ENCODE data around the gene HOXC12. TPM values are rescaled to one million over a fixed set of nuclear protein-coding genes. Genes with fewer than 3 reads are reported as not detected.

Gene HOXC12
- polyA plus RNA-seq, 3 donors from 2014 or later, result not detected

- H3K4me1 Mint-ChIP-seq, result peaks cover 34 to 38% of the 10 kb centered on the region in 2 donors
- peaks cover 0 to 4% (median 0%) of the 10 kb centered on the region in 3 donors for H3K36me3 Mint-ChIP-seq
- peak overlapping the region in 1 of 6 donors; percentile 42 for H3K27ac Mint-ChIP-seq
- peaks cover 70 to 80% (median 74%) of the 10 kb centered on the region in 3 donors for H3K27me3 Mint-ChIP-seq (ENCODE audit: low read depth in 3 of 3)
- H3K4me3 Mint-ChIP-seq, result peak overlapping the region; percentile 53 to 71 (median 60)
- DNase-seq, result no peak
- H3K9me3 Mint-ChIP-seq, result peaks cover 0 to 5% (median 0%) of the 10 kb centered on the region in 6 donors
Measured at GRCh38 chr12:53997204-53998109, 42.8 kb downstream of the HOXC12 start.

DNA sequence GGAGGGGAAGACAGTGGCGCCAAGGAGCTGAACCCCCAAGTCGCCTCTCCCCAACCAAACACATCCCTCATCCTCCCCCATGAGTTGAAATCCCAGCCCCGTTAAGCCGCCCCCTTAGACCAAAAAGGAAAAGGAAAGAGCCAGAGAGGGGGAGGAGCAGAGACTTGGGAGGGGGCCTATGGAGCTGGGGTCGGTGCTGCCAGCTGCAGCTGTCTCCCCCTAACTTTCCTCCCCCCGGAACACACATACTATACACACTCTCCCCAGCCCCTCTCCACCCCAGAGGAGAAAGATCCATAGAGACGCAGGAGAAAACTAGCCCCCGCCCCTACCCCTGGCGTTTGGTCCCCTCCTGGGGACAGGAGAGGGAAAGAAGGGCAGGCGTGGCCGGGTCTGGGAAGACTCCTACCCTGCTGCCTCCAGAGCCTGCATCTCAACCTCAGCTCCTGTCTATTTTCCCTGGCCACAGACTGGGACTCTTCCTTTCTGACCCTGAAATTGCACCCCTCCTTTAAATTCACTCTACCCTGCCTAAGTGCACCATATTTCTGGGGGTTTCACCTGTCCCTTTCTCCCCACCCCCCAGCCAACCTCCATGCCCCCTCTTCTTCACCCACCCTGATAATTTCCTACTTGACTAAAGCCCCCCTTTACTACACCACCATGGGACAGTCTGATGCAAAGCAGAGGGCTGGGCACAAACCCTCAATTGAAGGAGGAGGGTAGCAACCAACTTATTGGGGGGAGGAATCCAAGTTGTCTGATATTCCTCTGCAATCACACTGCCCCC lies 43.6 kb downstream of the HOXC12 start:
- DNase-seq, result no peak
- H3K4me3 Mint-ChIP-seq, result peak overlapping the region in 1 of 5 donors; percentile 33
- peaks cover 0 to 4% (median 0%) of the 10 kb centered on the region in 3 donors for H3K36me3 Mint-ChIP-seq
- H3K9me3 Mint-ChIP-seq, result peaks cover 0 to 5% (median 0%) of the 10 kb centered on the region in 6 donors
- peaks cover 34 to 38% of the 10 kb centered on the region in 2 donors for H3K4me1 Mint-ChIP-seq
- peaks cover 73 to 85% (median 78%) of the 10 kb centered on the region in 3 donors for H3K27me3 Mint-ChIP-seq (ENCODE audit: low read depth in 3 of 3)
- no peak overlapping the region for H3K27ac Mint-ChIP-seq

DNA sequence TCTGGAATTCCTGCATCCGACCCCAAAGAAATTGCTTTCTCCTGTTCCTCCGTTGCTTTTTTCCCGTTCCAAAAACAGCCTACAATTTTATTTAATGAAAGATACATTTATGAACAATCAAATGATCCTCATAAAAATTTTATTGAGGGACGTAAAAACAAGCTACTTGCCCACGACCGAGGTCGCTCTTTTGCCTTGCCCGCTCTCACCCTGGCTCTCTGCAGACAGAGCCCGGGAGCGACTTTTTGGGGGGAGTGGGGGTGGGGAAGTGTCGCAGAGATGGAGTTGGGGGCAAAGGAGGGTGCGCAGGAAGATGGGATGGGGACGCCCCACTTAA lies 44.2 kb downstream of the HOXC12 start:
- no peak overlapping the region for H3K27ac Mint-ChIP-seq

DNA sequence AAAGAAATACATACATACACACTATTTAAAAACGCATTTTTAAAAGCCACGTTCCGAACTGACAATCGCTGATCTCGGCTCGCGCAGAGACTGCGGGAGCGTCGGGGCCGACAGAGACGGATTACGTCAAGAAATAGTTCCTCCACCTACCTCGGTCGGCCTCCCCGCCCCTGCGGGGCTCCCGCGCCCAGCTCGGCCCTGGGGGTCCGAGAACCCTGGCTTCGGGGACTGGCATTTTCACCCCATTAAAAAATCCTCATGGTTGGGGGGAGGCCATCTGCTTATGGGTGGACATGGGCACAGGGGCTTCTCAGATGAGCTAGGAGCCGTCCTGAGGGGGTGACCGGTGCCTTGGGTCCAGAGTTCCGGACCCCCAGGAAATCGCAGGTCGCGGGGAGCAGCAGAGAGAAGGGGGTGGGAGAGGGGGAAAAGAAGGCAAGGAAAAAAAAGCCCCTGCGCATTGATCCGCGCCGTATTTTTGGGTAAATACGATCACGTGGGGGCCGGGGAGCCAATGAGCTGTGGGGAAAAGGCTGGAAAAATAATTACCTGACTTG lies 44.9 kb downstream of the HOXC12 start:
- Mint-ChIP-seq H3K36me3 (peaks cover 0 to 4% (median 0%) of the 10 kb centered on the region in 3 donors), H3K4me1 (peaks cover 28 to 29% of the 10 kb centered on the region in 2 donors), H3K4me3 (peak overlapping the region in 4 of 5 donors; percentile 6 to 65 (median 30)), H3K27ac (no peak overlapping the region), H3K9me3 (peaks cover 0 to 7% (median 0%) of the 10 kb centered on the region in 6 donors), H3K27me3 (ENCODE audit: low read depth in 3 of 3) (peaks cover 65 to 83% (median 78%) of the 10 kb centered on the region in 3 donors)
- DNase-seq, result no peak

More for the DNA sequence above, 44.2 kb downstream of the HOXC12 start:
- no peak for DNase-seq
- H3K4me3 Mint-ChIP-seq, result peak overlapping the region in 1 of 5 donors; percentile 33
- H3K4me1 Mint-ChIP-seq, result peaks cover 32 to 33% of the 10 kb centered on the region in 2 donors
- H3K27me3 Mint-ChIP-seq (ENCODE audit: low read depth in 3 of 3), result peaks cover 71 to 84% (median 78%) of the 10 kb centered on the region in 3 donors
- H3K9me3 Mint-ChIP-seq, result peaks cover 0 to 9% (median 0%) of the 10 kb centered on the region in 6 donors
- peaks cover 0 to 4% (median 0%) of the 10 kb centered on the region in 3 donors for H3K36me3 Mint-ChIP-seq

DNA sequence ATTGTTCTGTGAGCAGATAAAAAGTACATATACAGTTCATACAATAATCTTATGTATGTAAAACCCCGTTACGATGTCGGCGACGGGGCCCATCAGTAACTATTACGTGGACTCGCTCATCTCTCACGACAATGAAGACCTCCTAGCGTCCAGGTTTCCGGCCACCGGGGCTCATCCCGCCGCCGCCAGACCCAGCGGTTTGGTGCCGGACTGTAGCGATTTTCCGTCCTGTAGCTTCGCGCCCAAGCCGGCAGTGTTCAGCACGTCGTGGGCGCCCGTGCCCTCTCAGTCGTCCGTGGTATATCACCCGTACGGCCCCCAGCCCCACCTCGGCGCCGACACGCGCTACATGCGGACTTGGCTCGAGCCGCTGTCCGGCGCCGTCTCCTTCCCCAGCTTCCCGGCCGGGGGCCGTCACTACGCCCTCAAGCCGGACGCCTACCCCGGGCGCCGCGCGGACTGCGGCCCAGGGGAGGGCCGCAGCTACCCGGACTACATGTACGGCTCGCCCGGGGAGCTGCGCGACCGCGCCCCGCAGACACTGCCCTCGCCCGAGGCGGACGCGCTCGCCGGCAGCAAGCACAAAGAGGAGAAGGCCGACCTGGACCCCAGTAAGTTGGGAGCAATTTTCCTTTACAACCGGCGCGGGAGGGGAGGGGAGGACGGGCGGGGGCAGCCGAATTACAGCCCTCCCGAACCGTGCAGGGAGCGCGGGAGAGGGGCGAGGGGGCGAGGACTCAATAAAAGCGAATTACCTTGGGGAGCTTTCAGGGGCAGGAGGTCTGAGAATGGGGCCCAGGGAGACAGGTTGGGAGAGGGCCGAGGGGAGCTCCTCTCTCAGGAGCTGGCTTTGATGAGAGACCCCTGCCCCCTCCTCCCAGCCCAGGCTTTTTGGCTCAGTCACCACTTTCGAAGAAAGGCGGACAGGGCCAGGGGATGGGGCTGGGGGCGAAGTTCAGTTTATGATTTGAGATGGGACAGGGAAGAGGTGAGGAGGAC lies 45.7 kb downstream of the HOXC12 start, which contains the start of gene HOXC9:
Gene HOXC9 (plus strand): TSS at position 46 of the 999 bp plus-strand sequence. CDS start 28 bp downstream, at position 74.
- Mint-ChIP-seq H3K9me3 (peaks cover 0 to 5% (median 0%) of the 10 kb centered on the region in 6 donors), H3K27ac (no peak within 1 kb of the TSS), H3K4me3 (peak within 1 kb of the TSS in 4 of 5 donors; percentile 15 to 65 (median 42)), H3K4me1 (peaks cover 21 to 23% of the 10 kb centered on the region in 2 donors), H3K36me3 (peaks cover 0 to under 1% (median 0%) of the 10 kb centered on the region in 3 donors), H3K27me3 (ENCODE audit: low read depth in 3 of 3) (peaks cover 62 to 82% (median 77%) of the 10 kb centered on the region in 3 donors)
- no peak for DNase-seq

DNA sequence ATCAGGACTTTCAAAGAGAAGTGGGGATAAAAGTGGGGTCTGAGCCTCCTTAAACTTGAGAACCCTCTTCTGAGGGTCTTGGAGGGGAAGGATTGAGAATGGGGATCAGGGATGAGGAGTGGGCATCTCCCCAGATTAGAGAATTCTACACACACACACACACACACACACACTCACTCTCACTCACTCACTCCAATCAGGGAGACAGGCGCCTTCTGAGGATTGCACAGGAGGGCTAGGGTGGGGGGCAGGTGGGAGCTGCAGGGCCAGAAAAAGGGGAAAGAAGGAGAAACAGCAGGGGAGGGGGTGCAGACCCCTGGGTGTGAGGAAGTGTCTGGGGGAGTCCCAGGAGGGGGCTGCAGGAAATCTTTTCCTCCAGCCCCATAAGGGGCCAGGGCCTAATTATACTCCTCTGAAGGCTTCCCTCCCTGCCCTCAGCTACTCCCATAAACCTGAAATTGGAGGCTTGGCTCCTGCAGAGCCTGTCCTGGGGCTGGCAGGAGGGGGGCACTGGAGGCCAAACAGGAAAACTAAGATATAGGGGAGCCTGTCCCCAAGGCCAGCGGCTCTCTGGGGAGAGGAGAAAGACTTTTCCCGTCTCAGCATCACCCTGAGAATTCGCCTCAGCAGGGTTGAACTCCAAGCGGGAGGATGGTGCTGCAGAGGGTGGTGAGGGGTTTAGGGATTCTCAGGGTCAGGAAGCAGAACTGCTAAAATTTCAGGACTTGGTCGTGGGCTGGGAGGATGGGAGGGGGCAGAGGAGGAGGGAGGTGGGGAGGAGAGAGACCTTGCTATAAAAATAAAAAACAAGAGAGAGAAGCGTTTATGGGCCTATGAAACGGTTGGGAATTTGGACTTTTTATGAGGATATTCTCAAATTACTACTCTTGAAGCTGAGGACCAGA lies 46.8 kb downstream of the HOXC12 start:
- Mint-ChIP-seq H3K36me3 (no peaks in the 10 kb centered on the region), H3K4me3 (peak overlapping the region in 1 of 5 donors; percentile 7), H3K9me3 (peaks cover 0 to 5% (median 0%) of the 10 kb centered on the region in 6 donors), H3K27me3 (ENCODE audit: low read depth in 3 of 3) (peaks cover 70 to 81% (median 80%) of the 10 kb centered on the region in 3 donors), H3K27ac (no peak overlapping the region), H3K4me1 (peaks cover 19 to 24% of the 10 kb centered on the region in 2 donors)
- DNase-seq, result no peak

GRCh38 chr12:54002278-54002914 lies 47.7 kb downstream of the HOXC12 start:
- Mint-ChIP-seq H3K4me1 (peaks cover 16 to 21% of the 10 kb centered on the region in 2 donors), H3K4me3 (peak overlapping the region in 1 of 5 donors; percentile 40), H3K27ac (no peak overlapping the region)

GRCh38 chr12:54002915-54003389 lies 48.2 kb downstream of the HOXC12 start:
- Mint-ChIP-seq H3K27ac (no peak overlapping the region), H3K27me3 (ENCODE audit: low read depth in 3 of 3) (peaks cover 69 to 79% (median 77%) of the 10 kb centered on the region in 3 donors), H3K4me3 (no peak overlapping the region), H3K9me3 (peaks cover 0 to 5% (median 0%) of the 10 kb centered on the region in 6 donors), H3K36me3 (no peaks in the 10 kb centered on the region), H3K4me1 (peaks cover 12 to 16% of the 10 kb centered on the region in 2 donors)
- no peak for DNase-seq

More at GRCh38 chr12:54002278-54002914, 47.7 kb downstream of the HOXC12 start:
- Mint-ChIP-seq H3K36me3 (no peaks in the 10 kb centered on the region), H3K27me3 (ENCODE audit: low read depth in 3 of 3) (peaks cover 72 to 80% (median 77%) of the 10 kb centered on the region in 3 donors), H3K9me3 (peaks cover 0 to 5% (median 0%) of the 10 kb centered on the region in 6 donors)
- no peak for DNase-seq

DNA sequence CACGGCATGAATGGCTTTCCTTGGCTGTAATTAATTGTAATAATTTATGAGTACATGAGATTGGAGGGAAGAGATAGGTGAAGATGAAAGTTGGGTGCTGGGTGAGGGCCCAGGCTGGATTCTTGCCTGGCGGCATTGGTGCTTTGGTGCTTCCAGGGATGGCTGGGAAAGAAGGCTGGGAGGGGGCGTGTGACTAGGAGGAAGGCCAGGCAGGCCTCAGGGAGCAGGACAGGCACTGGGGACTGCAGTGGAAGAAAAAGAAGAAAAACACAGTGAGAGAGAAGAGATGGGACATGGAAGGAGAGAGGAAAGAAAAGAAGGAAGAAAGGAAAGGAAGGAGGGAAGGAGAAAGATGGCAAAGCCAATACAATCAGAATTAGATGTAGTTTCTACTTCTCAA lies 48.9 kb downstream of the HOXC12 start:
- H3K9me3 Mint-ChIP-seq, result peaks cover 0 to 5% (median 0%) of the 10 kb centered on the region in 6 donors
- no peaks in the 10 kb centered on the region for H3K36me3 Mint-ChIP-seq
- peak overlapping the region in 2 of 6 donors; percentile 8 to 53 for H3K27ac Mint-ChIP-seq
- H3K4me1 Mint-ChIP-seq, result peaks cover 12 to 16% of the 10 kb centered on the region in 2 donors
- no peak for DNase-seq
- H3K4me3 Mint-ChIP-seq, result peak overlapping the region in 1 of 5 donors; percentile 17
- H3K27me3 Mint-ChIP-seq (ENCODE audit: low read depth in 3 of 3), result peaks cover 62 to 79% (median 76%) of the 10 kb centered on the region in 3 donors

- no peak overlapping the region for H3K4me3 Mint-ChIP-seq
- peaks cover 13 to 18% of the 10 kb centered on the region in 2 donors for H3K4me1 Mint-ChIP-seq
- peaks cover 0 to 5% (median 0%) of the 10 kb centered on the region in 6 donors for H3K9me3 Mint-ChIP-seq
- H3K36me3 Mint-ChIP-seq, result no peaks in the 10 kb centered on the region
- no peak for DNase-seq
- no peak overlapping the region for H3K27ac Mint-ChIP-seq
- H3K27me3 Mint-ChIP-seq (ENCODE audit: low read depth in 3 of 3), result peaks cover 58 to 82% (median 73%) of the 10 kb centered on the region in 3 donors
Measured at GRCh38 chr12:54004063-54004840, 49.5 kb downstream of the HOXC12 start.

Measured in immature natural killer cell (primary cell).